ENCODE data around the gene CPED1.
"Not testable (repeated sequence)": the region's sequence is repeated elsewhere in the genome, so short reads cannot be mapped to it uniquely, and the experiment has no call there.

The CPED1 gene

DNA sequence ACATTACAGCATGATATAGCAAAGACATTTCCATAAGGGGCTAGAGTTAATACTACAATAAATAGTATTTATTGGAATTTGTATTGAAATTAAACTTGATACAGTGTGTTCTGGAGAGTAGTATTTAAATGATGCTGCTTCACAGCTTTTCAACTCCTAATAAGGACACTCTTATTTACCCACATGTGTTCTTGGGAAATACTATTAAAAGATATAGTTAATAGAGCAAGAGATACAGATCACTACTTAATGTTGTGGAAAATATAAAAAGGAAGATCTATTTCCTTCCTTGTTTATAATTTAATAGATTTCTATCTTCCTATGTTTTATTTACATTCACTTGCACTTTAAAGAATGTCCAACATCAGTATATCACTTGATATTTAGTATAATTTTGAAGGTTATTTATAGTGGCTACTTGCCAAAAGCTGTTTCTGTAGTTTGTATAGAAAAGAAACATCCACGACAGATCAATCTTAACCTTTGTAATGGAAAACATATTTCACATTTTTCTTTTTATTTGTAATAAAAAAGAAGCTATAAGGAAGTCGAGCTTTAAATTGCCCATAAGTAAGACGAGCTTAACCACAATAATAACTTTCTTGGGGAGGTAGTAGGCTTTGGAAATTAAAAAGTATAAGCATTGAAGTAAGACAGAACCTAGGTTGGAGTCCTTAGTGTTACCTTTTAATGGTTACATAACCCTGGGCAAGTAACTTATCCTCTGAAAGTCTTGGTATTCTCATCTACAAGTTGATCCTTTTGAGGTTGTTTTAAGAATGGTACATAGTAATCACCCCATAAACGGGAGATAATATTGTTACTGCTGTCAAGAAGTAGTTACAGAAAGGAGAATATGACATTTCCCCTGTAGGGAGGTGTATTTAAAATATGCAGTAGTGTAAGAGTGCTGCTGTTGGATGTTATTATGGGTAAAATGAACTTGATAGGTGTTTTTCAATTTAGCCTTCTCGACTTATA, 32.8 kb downstream of the CPED1 start:
- no peak for DNase-seq

DNA sequence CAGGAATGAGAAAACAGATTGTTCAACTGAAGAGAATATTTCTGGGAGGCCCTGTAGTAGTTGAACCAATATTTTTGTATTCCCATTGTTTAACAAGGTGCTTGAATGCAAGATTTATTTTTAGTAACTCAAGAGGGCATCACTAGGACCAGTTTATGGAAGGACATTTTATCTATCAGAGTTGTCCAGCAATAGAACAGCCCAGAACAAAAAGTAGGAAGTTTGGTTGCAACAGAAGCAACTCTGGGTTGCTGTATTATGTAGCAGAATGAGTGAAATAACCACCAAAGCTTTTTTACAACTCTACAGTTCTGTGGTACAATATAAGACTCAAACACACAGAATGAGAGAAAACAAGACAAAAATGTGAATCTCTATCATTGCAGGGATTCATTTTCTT, 34.7 kb downstream of the CPED1 start:
- no peak for DNase-seq

DNA sequence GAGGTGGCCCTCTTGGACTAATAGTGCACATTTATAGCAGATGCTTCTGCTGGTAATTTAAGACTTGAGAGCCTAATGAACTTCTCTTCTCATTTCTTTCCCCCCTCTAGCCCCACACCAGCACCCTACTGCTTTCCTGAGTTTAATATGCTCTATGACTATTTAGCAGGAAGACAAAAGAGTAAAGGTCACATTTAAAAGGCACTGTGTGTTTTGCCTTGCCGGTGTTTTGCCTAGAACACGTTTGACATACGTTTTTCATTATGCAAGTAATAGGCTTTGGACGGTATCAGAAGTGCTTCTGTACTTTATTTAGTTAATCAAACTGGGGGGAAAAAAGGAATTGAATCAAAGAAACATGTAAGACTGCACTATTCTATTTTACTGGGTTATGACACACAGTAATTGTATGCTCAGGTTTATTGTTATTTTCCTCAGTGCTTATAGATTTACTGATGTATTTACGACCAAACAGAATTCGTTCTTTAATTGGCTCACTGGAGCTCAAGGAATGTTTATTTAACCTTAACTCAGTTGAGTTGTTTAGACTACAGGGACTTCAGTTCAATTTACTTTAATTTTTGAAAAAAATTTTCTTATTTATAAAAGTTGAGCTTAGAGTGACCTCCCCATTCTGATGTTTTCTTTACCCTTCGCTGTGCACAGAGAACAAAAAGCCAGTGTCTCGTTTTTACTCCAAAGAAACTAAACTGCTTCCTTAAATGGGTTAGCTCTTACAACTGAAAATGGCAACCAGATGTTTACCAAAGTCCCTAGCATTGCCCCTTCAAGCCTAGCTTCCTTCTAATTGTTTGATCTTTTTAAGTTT, 35.4 kb downstream of the CPED1 start:
- no peak for DNase-seq

DNA sequence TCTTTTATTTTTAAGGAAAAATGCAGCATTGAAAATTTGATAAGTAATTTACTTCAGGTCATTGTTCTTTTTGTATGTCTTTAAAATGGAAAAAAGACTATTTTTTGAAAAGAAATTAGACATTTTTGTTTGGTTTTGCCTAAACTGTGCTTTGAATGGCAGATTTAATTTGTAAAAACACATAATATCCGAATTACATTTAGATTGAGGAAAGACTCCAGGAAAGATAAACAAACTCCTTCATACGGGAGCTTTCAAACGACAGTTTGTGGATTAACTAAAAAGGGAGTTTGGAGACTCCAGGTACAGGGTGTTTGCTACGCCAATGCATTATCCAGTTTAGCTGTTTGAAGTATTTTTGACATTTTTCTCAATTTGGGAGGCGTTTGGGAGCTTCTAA, 36.1 kb downstream of the CPED1 start:
- DNase-seq: no peak

DNA sequence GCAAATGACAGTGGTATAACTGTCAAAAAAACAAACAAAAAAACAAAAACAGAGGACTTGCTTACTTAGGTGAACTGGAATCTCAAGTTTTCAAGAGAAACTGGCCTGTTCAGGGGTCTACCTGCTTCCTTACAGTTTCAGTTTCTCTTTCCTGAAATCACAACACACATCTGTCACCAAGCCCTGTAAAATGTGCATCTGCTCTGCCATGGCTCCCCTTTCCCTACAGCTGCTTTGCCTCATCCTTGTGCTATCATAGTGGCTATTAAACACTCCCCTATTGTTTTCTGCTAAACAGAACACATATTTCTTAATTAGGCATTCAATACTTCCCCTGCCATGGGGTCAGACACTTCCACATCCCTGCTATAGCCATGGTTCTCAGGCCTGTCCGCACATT, 37.6 kb downstream of the CPED1 start:
- no peak for DNase-seq

DNA sequence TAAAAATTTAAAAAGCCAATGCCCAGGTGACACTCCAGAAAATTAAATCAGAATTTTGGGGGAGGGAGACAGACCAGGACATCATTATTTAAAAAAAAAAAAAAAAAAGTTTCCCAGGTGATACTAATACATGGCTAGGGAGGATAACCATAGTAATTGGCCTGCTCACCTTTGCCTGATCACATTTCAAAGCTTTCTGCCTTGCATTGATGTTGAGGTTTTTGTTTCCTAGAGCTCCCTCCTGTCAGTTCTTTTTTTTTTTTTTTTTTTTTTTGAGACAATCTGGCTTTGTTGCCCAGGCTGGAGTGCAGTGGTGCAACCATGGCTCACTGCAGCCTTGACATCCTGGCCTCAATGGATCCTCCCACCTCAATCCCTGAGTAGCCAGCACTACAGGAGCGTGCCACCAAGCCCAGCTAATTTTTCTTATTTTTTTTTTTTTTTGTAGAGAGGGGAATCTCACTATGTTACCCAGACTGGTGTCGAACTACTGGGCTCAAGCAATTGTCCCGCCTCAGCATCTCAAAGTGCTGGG, 38.1 kb downstream of the CPED1 start:
- DNase-seq: no peak

DNA sequence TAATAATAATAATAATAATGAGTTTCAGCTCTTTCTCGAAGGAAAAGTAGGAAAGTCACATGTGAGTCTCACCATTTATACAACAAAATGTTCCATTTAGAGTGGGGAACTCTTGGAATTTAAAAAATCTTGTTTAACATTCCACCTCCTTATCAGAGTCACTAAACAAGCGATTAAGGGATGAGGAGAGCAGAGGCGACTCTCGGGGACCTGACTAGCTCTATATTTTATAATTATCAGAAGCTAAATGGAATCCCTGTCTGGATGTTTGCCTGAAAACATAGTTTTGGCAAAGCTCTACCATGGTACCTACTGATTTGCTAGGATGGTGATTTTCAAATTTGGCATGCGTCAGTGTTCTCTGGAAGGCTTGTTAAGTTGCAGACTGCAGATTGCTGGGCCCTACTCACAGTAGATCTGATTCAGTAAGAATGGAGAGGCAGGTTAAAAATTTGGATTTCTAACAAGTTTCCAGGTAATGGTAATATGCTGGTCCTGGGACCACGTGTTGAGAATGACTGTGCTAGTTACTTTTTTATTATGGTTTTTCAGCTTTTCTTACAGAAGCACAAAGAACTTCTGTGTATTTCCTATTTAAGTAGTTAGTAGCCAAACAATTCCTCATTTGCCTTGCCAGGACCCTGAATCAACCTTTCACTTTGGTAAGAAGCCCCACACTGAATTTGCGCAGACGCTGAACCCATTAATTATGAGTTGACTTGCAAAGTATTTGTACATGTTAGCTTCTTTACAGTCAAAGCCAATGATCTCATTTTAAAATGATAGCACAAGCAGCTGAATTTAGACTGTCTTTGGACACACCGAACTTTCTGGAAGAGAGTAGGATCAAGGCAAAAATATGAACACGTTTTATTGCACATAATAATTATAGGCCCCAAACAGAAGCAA, 39.5 kb downstream of the CPED1 start:
- no peak for DNase-seq

DNA sequence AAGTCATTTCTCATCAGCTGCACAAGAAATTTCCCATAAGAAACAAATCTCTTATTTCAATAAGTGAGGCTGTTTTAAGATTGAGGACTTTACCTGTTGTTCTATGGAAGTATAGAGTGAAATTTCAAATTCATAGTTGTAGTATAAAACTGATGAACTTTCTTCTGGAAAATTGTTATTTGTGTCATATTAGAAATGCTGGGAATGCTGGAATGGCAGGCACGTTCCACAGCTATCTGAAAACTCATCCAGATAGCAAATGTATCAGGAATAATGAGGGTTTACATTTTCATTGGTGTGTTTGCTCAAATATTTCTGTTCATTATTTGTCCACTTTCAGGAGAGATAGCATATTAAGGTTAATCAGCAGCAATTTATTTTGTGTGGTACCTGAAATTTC, 40.8 kb downstream of the CPED1 start:
- DNase-seq: no peak

DNA sequence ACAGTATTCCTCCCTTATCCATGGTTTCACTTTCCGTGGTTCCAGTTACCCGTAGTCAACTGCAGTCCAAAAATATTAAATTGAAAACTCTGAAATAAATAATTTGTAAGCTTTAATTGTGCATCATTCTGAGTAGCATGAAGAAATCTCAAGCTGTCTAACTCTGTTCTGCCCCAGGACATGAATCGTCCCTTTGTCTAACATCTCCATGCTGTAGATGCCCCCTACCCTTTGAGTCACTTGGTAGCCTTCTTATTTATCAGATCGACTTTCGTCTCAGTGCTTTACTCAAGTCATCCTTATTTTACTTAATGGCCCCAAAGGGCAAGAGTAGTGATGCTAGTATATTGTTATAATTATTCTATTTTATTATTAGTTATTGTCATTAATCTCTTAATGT, 41.8 kb downstream of the CPED1 start:
- no peak for DNase-seq

DNA sequence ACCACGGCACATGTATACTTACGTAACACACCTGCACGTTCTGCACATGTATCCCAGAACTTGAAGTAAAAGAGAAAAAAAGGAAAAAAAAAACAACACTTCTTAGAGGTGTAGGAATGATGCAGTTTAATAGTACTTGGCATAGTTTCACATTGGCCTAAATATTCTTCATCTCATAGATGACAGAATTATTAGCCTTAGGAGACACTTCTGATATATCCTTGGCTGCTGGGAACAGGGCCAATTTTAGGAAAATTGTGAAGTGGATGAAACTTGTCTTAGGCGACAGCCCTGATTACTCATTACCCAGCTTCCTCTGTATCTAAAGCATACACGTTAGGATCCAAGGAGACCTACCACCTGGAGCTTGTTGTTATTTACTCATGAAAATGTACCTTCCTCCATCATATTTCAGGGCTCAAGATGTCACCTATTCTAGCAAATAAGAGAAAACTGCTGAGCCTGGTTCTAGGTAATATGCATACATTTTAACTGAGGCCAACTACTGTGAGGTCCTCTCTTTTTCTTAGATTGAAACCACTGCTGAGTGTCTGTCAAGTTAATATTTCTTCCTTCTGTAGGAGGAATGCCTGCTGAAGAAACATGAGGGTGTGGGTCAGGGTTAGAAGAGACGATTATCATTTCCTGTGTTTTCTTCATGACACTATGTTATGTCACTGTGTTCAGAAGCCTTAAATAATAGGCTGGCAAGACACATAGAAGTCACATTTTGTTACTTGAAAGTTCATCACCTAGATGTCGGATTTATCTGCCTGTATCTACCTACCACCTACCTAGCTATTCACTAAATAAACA, 44.3 kb downstream of the CPED1 start:
- no peak for DNase-seq

DNA sequence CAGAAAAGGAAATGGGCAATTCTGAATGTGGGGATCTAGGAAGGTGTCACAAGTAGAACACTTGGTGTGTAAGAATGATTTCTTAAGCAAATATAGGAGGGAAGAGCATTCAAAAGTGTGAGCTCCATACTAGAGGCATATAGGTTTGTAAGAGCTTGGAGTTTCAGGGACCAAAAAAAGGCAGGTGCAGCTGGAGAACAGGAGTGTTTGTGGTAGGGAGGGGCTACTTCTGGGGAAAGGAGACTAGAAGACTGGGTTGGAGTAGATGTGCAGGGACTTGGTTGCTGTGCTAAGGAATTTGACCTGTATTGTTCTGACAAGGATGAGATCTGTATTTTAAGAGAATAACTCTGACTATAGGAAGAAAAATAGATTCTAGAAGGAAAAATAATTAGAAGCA, 46.4 kb downstream of the CPED1 start:
- no peak for DNase-seq

DNA sequence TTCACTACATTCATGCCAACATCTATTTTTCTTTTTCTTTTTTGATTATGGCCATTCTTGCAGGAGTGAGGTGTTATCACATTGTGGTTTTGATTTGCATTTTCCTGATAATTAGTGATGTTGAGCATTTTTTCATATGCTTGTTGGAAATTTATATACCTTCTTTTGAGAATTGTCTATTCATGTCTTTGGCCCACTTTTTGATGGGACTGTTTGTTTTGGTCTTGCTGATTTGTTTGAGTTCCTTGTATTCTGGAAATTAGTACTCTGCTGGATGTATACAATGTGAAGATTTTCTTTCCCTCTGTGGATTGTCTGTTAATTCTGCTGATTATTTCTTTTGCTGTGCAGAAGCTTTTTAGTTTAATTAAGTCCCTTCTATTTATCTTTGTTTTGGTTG, 48.3 kb downstream of the CPED1 start:
- not testable (repeated sequence) for DNase-seq

DNA sequence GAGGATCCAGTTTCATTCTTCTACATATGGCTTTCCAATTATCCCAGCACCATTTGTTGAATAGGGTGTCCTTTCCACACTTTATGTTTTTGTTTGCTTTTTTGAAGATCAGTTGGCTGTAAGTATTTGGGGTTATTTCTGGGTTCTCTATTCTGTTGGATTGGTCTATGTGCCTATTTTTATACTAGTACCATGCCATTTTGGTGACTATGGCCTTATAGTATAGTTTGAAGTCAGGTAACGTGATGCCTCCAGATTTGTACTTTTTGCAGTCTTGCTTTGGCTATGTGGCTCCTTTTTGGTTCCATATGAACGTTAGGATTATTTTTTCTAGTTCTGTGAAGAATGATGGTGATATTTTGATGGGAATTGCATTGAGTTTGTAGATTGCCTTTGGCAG, 48.8 kb downstream of the CPED1 start:
- DNase-seq: not testable (repeated sequence)

DNA sequence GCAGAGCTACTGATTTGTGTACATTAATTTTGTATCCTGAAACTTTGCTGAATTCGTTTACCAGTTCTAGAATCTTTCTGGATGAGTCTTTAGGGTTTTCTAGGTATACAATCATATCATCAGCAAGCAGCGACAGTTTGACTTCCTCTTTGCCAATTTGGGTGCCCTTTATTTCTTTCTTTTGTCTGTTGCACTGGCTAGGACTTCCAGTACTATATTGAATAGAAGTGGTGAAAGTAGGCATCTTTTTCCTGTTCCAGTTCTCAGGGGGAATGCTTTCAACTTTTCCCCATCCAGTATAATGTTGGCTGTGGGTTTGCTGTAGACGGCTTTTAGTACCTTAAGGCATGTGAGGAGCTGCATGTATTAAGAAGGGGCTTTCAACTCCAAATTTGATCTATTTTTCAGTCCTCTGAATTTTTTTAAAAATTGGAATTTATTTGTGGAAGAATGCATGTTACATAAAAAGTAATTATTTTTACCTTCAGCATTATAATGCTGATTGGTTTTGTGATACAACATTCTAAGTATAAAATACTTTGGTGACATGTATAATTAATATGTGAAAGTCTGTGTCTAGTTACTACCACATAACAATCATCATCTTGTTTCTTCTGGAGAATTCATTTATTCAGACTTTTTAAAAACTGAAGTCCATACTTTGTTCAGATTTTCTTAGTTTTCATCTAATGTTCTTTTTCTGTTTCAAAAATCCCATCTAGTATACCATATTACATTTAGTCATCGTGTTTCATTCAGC, 49.6 kb downstream of the CPED1 start:
- DNase-seq: no peak

DNA sequence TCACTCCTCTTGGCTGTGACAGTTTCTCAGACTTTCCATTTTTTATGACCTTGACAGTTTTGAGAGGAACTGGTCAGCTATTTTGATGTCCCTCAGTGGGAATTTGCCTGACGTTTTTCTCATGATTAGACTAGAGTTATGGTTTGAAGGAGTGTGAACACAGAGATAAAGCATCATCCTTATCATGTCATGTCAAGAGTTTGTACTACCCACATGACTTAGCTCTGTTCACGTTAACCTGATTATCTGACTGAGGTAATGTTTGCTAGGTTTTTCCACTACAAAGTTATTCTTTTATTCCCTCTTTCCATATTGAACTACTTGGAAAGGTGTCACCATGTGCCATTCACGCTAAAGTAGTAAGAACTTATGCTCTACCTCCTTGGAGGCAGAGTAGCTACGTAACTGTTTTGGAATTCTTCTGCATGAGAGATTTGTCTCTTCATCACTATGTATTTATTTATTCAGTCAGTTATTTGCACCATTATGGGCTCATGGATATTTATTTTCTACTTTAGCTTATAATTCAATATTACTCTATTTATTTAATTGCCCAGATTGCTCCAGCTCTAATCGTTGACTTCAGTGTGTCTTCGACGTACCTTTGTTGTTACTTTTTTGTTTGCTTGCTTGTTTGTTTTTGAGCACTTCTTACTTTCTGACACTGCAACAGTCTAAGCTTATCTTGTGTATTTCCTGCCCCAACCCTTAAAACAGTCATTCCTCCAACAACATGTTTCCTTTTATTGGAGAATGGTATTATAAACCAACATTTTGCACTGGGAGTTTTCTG, 50.4 kb downstream of the CPED1 start:
- no peak for DNase-seq

DNA sequence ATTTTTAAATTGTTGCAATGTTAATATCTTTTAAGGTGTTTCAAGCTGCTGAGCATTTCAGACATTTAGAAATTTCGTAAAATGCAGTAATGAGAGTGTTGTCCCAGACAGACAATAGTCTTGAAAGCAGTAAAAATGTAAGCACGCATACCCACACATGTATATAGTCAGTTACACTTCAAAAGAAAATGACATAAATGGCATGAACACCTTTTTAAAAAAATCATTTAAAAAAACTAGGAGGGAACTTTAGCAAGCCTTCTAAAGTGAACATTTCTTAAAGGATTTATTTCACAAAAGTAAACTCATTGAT, 51.0 kb downstream of the CPED1 start:
- no peak for DNase-seq

DNA sequence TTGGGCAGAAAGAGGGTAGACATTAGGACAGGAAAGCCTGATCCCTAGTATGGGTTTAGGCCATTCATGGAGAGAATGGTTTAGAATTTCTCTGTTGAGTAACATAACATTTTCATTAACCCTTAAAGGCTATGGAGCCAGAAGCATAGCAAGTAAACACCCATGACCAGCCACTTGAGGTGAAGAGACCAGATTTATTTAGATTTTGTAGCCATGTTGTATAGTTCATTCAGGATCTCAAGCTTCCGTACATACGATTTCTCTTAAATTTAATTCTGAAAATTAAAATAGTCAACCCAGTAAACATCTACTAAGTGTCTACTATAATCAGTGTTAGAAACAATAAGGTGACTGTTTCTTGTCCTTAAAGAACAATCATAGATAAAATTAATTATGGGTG, 51.5 kb downstream of the CPED1 start:
- no peak for DNase-seq

DNA sequence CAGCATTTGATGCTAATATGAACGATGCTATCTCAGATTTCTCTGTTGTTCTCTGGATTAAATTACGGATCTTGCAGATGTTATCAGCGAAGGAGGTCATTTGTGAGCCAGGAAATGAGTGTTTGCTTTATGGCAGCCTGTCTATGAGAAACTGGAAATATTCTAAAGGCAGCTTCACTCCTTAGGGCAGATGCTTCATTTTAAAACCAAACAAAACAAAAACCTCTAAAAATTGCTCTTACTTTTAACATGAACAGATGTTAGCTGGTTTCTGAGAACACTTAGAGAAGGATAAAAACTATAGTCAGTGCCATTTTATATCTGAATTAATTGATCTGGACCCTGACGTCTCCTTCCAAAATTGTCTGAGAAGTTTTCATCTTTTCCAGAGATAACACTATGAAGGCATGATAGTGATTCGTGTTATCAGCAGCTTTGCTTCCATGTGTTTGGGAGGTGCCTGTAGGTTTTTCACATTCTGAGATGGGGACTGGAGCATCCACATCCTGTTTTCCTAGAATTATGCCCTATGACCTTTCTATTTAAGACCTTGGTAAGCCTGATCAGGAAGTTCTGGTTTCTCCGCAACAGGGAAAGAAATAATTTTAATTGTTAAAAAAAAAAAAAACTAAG, 53.1 kb downstream of the CPED1 start:
- DNase-seq: no peak

DNA sequence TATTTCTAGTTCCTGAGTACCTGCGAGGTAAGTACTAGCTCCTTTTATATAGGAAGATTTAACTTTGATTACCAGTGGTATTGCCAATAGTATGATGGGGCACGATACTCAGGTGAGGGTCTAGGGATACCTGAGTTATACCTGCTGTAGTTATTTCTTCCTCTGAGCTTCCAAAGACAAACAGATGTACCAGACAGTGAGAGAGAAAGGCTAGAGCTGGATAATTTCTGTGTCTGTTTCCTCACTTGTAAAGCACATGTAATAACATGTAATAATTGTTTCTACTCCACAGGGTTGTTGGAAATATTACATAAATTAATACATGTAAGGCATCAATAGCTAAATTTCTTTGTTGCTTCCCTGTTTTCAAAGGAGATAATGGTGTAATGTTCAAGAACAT, 53.7 kb downstream of the CPED1 start:
- DNase-seq: no peak

DNA sequence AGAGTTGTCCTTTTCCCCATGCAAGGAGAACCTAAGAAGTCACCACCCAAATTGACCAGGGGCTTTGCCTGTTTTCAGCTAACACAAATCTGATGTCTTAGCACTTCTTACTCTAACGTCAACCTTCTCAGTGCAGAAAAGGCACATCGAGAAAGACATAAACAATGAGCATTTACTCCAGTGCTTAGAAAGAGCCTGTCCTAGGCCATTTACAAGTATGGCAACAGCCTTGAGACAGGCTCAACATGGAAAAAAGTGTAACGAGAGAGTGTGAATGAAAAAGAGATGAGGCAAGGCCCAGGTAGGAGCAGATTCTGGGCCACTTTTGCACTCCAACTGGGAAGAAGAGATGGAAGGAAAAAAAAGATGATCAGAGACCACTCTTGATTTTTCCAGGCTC, 54.4 kb downstream of the CPED1 start:
- DNase-seq: no peak

Measured in NCI-H1436 treated with DMSO at 0.1 percent for 48 hours (cell line).